HepG2 (cell line): Measurements from ENCODE around the gene TRAF3. TPM values are rescaled to one million over a fixed set of nuclear protein-coding genes. Genes with fewer than 3 reads are reported as not detected.

ENCODE experiments used
- HOXA5 ChIP-seq: sonication (generic); formaldehyde crosslinking; IDR thresholded peaks from 2 replicates; pipeline ENCODE4 v1.4.0; 2020; ENCODE audit warnings: missing genetic modification reagents
- HOXA9 ChIP-seq: sonication (generic); formaldehyde crosslinking; IDR thresholded peaks from 2 replicates; pipeline ENCODE4 v1.8.1; 2022; ENCODE audit warnings: missing genetic modification reagents, mild to moderate bottlenecking, moderate library complexity, borderline replicate concordance
- PITX1 ChIP-seq: sonication (generic); formaldehyde crosslinking; IDR thresholded peaks from 2 replicates; pipeline ENCODE4 v1.5.1; 2020; ENCODE audit warnings: mild to moderate bottlenecking, missing genetic modification reagents
- RARG ChIP-seq: sonication (generic); formaldehyde crosslinking; IDR thresholded peaks from 2 replicates; pipeline ENCODE4 v1.4.0; 2020; ENCODE audit warnings: low read depth, mild to moderate bottlenecking, missing genetic modification reagents
- THAP9 ChIP-seq: sonication (generic); formaldehyde crosslinking; IDR thresholded peaks from 2 replicates; pipeline ENCODE4; 2020; ENCODE audit warnings: missing genetic modification reagents, mild to moderate bottlenecking, borderline replicate concordance
- TSC22D2 ChIP-seq: sonication (generic); formaldehyde crosslinking; IDR thresholded peaks from 2 replicates; pipeline ENCODE4 v1.5.1; 2020; ENCODE audit warnings: missing genetic modification reagents, mild to moderate bottlenecking, borderline replicate concordance
- ZBTB39 ChIP-seq: sonication (generic); formaldehyde crosslinking; IDR thresholded peaks from 2 replicates; pipeline ENCODE4 v1.5.0; 2020; ENCODE audit warnings: missing genetic modification reagents
- ZC3H4 ChIP-seq: sonication (generic); formaldehyde crosslinking; IDR thresholded peaks from 2 replicates; pipeline ENCODE4 v1.4.0; 2020; ENCODE audit warnings: missing genetic modification reagents, borderline replicate concordance
- ZIK1 ChIP-seq: sonication (generic); formaldehyde crosslinking; IDR thresholded peaks from 2 replicates; pipeline ENCODE4 v1.5.0; 2020; ENCODE audit warnings: mild to moderate bottlenecking, low read depth, missing genetic modification reagents, borderline replicate concordance
- ZNF619 ChIP-seq: sonication (generic); formaldehyde crosslinking; IDR thresholded peaks from 2 replicates; pipeline ENCODE4 v1.4.0; 2020; ENCODE audit warnings: mild to moderate bottlenecking, missing genetic modification reagents
- ZNF749 ChIP-seq: sonication (generic); formaldehyde crosslinking; IDR thresholded peaks from 2 replicates; pipeline ENCODE4 v1.8.0; 2022; ENCODE audit warnings: mild to moderate bottlenecking, missing genetic modification reagents, moderate library complexity, borderline replicate concordance
- polyA plus RNA-seq, 8 experiments: library from polyadenylated mRNA; depleted of rRNA in 3 of 8; stranded (reverse) in 7 of 8; unstranded in 1 of 8; fragments of >200 nt; fragmentation: Illumina TruSeq in 4 of 8; extraction: Trizol in 4 of 8; gene quantifications; 2 replicates each; pipeline versions ENCODE4 v1.2.1 to v1.2.3, GENCODE V29; 2011 to 2016; ENCODE audit warnings: low read depth in 4 of 8, missing spikeins in 1 of 8, mixed read lengths in 1 of 8; ENCODE audit not compliant: insufficient read depth in 1 of 8
- total RNA-seq, 5 experiments: library from RNA; depleted of rRNA; stranded (reverse); fragments of >200 nt; fragmentation: Illumina TruSeq; extraction: Trizol; gene quantifications; 2 replicates each; pipeline ENCODE4 v1.2.3, GENCODE V29; 2016; ENCODE audit warnings: low read depth in 1 of 5
- TF ChIP-seq, protein P1 (sequence below): sonication (generic); formaldehyde crosslinking; IDR thresholded peaks from 2 replicates; pipeline ENCODE4 v1.5.0; 2020; ENCODE audit warnings: mild to moderate bottlenecking, missing genetic modification reagents, borderline replicate concordance
- TF ChIP-seq, protein P2 (sequence below): sonication (generic); formaldehyde crosslinking; IDR thresholded peaks from 2 replicates; pipeline ENCODE4 v1.5.1; 2020; ENCODE audit warnings: missing genetic modification reagents, mild to moderate bottlenecking, borderline replicate concordance
- TF ChIP-seq, protein P3 (sequence below): sonication (generic); formaldehyde crosslinking; IDR thresholded peaks from 2 replicates; pipeline ENCODE4 v1.5.0; 2020; ENCODE audit warnings: missing genetic modification reagents, mild to moderate bottlenecking, borderline replicate concordance

The TRAF3 gene
- total and polyA plus RNA-seq, 2 of the 13 experiments (the other 11 are each of a cell fraction or from before 2014, with no cell fraction given): 6.9 to 12.2 TPM

DNA sequence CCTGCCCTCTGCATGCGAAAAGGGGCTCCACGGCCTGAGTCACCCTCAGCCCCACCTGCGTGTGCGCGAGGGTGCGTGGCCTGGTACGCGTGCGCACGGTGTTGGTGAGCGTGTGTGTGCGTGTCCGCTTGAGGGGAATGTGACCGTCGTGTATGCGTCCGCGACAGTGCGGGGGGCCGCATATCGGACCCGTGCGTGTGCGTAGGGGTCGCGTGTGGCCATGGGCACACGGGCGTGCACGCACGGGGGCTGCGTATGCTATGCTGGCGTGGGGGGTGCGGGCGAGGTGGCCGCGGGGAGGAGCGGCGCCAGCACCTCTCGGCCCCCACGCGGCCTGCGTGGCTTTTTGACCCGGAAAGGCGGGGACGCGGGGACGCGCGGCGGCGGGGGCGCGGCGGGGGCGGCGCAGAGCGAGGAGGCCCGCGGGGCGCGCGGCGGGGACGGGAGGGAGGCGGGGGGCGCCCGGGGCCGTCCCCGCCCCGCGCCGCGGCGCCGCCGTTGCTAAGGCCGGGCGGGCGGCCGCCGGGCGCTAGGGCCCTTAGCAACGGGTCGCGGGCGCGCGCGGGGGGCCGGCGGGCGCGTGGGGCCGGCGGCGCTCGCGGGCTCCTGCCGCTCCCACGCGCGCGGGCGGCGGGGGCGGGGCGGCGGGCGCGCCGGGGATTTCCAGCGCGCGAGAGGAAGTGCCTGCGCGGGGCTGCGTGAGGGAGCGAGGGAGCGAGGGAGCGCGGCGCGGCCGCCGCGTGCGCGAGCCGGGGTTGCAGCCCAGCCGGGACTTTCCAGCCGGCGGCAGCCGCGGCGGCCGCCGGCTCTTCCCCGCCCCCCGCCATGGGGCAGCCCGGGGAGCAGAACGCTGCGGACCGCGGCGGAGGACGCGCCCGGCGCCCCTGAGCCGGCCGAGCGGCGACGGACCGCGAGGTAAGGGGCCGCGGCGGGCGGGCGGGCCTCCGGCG is at the start of gene TRAF3 (continued):
- no peak for TF ChIP-seq TSC22D2 (CRISPR knock-in tag)
- no peak for TF ChIP-seq RARG
- TF ChIP-seq, protein P1, sequence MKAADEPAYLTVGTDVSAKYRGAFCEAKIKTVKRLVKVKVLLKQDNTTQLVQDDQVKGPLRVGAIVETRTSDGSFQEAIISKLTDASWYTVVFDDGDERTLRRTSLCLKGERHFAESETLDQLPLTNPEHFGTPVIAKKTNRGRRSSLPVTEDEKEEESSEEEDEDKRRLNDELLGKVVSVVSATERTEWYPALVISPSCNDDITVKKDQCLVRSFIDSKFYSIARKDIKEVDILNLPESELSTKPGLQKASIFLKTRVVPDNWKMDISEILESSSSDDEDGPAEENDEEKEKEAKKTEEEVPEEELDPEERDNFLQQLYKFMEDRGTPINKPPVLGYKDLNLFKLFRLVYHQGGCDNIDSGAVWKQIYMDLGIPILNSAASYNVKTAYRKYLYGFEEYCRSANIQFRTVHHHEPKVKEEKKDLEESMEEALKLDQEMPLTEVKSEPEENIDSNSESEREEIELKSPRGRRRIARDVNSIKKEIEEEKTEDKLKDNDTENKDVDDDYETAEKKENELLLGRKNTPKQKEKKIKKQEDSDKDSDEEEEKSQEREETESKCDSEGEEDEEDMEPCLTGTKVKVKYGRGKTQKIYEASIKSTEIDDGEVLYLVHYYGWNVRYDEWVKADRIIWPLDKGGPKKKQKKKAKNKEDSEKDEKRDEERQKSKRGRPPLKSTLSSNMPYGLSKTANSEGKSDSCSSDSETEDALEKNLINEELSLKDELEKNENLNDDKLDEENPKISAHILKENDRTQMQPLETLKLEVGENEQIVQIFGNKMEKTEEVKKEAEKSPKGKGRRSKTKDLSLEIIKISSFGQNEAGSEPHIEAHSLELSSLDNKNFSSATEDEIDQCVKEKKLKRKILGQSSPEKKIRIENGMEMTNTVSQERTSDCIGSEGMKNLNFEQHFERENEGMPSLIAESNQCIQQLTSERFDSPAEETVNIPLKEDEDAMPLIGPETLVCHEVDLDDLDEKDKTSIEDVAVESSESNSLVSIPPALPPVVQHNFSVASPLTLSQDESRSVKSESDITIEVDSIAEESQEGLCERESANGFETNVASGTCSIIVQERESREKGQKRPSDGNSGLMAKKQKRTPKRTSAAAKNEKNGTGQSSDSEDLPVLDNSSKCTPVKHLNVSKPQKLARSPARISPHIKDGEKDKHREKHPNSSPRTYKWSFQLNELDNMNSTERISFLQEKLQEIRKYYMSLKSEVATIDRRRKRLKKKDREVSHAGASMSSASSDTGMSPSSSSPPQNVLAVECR (CRISPR knock-in tag): peak; percentile 24; the same call in 1 of the 2 replicates
- TF ChIP-seq ZC3H4 (CRISPR knock-in tag): no peak
- TF ChIP-seq THAP9 (CRISPR knock-in tag): 0 out of 2 replicates have a peak, but pooled peaks have one; percentile 3
- TF ChIP-seq HOXA5 (CRISPR knock-in tag): no peak
- TF ChIP-seq, protein P2, sequence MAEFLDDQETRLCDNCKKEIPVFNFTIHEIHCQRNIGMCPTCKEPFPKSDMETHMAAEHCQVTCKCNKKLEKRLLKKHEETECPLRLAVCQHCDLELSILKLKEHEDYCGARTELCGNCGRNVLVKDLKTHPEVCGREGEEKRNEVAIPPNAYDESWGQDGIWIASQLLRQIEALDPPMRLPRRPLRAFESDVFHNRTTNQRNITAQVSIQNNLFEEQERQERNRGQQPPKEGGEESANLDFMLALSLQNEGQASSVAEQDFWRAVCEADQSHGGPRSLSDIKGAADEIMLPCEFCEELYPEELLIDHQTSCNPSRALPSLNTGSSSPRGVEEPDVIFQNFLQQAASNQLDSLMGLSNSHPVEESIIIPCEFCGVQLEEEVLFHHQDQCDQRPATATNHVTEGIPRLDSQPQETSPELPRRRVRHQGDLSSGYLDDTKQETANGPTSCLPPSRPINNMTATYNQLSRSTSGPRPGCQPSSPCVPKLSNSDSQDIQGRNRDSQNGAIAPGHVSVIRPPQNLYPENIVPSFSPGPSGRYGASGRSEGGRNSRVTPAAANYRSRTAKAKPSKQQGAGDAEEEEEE: no peak
- TF ChIP-seq ZBTB39: no peak
- TF ChIP-seq ZIK1 (CRISPR knock-in tag): no peak
- no peak for TF ChIP-seq ZNF749 (CRISPR knock-in tag)
- 0 out of 2 replicates have a peak, but pooled peaks have one; percentile 35 for TF ChIP-seq PITX1 (CRISPR knock-in tag)
- TF ChIP-seq ZNF619 (CRISPR knock-in tag): no peak; the same call in 1 of the 2 replicates
- TF ChIP-seq, protein P3, sequence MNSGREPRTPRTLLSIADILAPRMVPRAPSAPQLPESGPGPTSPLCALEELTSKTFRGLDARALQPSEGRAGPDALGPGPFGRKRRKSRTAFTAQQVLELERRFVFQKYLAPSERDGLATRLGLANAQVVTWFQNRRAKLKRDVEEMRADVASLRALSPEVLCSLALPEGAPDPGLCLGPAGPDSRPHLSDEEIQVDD (CRISPR knock-in tag): no peak; the same call in 1 of the 2 replicates
- no peak for TF ChIP-seq HOXA9 (CRISPR knock-in tag)
